ENCODE measurements around the gene AIF1L.
"Not testable (repeated sequence)": the region's sequence is repeated elsewhere in the genome, so short reads cannot be mapped to it uniquely, and the experiment has no call there.

- not testable (repeated sequence) for TF ChIP-seq EZH2 (IDR thresholded peaks at IDR 0.05; ENCODE audit: low read length, missing control alignments); CTCF (conservative IDR thresholded peaks at IDR 0.05 in 1 of 2, IDR thresholded peaks at IDR 0.05 in 1 of 2; ENCODE audit: low read depth in 1 of 2, low read length in 2 of 2)
Observed at GRCh38 chr9:131099845-131100244, 3.5 kb downstream of the AIF1L start.

All from fibroblast of lung (primary cell).